ENCODE results near the gene ZDHHC9. TPM values are rescaled to one million over a fixed set of nuclear protein-coding genes. Genes with fewer than 3 reads are reported as not detected.

The ZDHHC9 gene
- total and polyA plus RNA-seq, 2 donors (not counting 1 experiment from before 2014, with no cell fraction given): 1.3 to 6.1 TPM

- intact Hi-C loops (cut with micrococcal nuclease): no loop called here
- H3K36me3 ChIP-seq (replicated peaks in 1 of 2; ENCODE audit: control extremely low read depth in 1 of 2, control insufficient read depth in 1 of 2, extremely low read depth in 1 of 2, insufficient read depth in 2 of 2, low read length in 1 of 2): peaks cover 2 to 4% of the 10 kb centered on the region in 2 experiments
- TF ChIP-seq EZH2 (IDR thresholded peaks at IDR 0.05; ENCODE audit: borderline replicate concordance, insufficient read depth, low read depth, low read length, poor library complexity, severe bottlenecking): no peak
- TF ChIP-seq CTCF (IDR thresholded peaks at IDR 0.05): no peak
- ATAC-seq (ENCODE audit: low read depth) (no peak), DNase-seq (no peak)
- Mint-ChIP-seq H3K27ac (no peak overlapping the region), H3K27me3 (no peaks in the 10 kb centered on the region), H3K9me3 (ENCODE audit: insufficient read depth) (no peaks in the 10 kb centered on the region), H3K4me1 (peaks cover 2% of the 10 kb centered on the region), H3K4me3 (no peak overlapping the region)
- WGBS (ENCODE audit: insufficient coverage): no CpG with 5 or more reads among the region's 1 CpG
- no peak overlapping the region for H2AFZ ChIP-seq (ENCODE audit: insufficient read depth, low read depth, low read length, poor library complexity, severe bottlenecking)
- ChIA-PET POLR2A (no interaction called here), CTCF (no interaction called here)
- H3K79me2 ChIP-seq (ENCODE audit: control insufficient read depth, insufficient read depth, low read length): no peaks in the 10 kb centered on the region
- no peak overlapping the region for H3K4me3 ChIP-seq (ENCODE audit: control extremely low read depth in 1 of 5, extremely low read depth in 1 of 5, insufficient read depth in 1 of 5, low read depth in 2 of 5, low read length in 4 of 5)
- no peaks in the 10 kb centered on the region for H4K20me1 ChIP-seq (ENCODE audit: control insufficient read depth, insufficient read depth, low read length, poor library complexity, severe bottlenecking)
- H3K27me3 ChIP-seq (replicated peaks in 1 of 4; ENCODE audit: control extremely low read depth in 1 of 4, control insufficient read depth in 3 of 4, insufficient read depth in 4 of 4, low read length in 3 of 4): no peaks in the 10 kb centered on the region
- H3K9me3 ChIP-seq (ENCODE audit: control extremely low read depth in 1 of 3, control insufficient read depth in 2 of 3, insufficient read depth in 1 of 3, low read length in 2 of 3): no peaks in the 10 kb centered on the region
- H3K4me2 ChIP-seq (replicated peaks; ENCODE audit: low read depth, low read length, poor library complexity, severe bottlenecking): no peak overlapping the region
- no peaks in the 10 kb centered on the region for H3K4me1 ChIP-seq (ENCODE audit: control insufficient read depth in 2 of 2, insufficient read depth in 2 of 2, low read length in 2 of 2)
- H3K27ac ChIP-seq (ENCODE audit: low read length in 2 of 2): no peak overlapping the region
- H3K9ac ChIP-seq (ENCODE audit: low read length): no peak overlapping the region
Measured at GRCh38 chrX:129802863-129803262, 40.8 kb downstream of the ZDHHC9 start.

GRCh38 chrX:129800186-129800585, 43.5 kb downstream of the ZDHHC9 start:
- Histone ChIP-seq H3K9me3 (ENCODE audit: control extremely low read depth in 1 of 3, control insufficient read depth in 2 of 3, insufficient read depth in 1 of 3, low read length in 2 of 3) (no peaks in the 10 kb centered on the region), H3K4me2 (replicated peaks; ENCODE audit: low read depth, low read length, poor library complexity, severe bottlenecking) (no peak overlapping the region), H3K9ac (ENCODE audit: low read length) (no peak overlapping the region), H3K4me1 (ENCODE audit: control insufficient read depth in 2 of 2, insufficient read depth in 2 of 2, low read length in 2 of 2) (no peaks in the 10 kb centered on the region), H4K20me1 (ENCODE audit: control insufficient read depth, insufficient read depth, low read length, poor library complexity, severe bottlenecking) (peaks cover 8% of the 10 kb centered on the region), H3K4me3 (ENCODE audit: control extremely low read depth in 1 of 5, extremely low read depth in 1 of 5, insufficient read depth in 1 of 5, low read depth in 2 of 5, low read length in 4 of 5) (no peak overlapping the region), H3K79me2 (ENCODE audit: control insufficient read depth, insufficient read depth, low read length) (no peaks in the 10 kb centered on the region), H3K27me3 (replicated peaks in 1 of 4; ENCODE audit: control extremely low read depth in 1 of 4, control insufficient read depth in 3 of 4, insufficient read depth in 4 of 4, low read length in 3 of 4) (no peaks in the 10 kb centered on the region), H2AFZ (ENCODE audit: insufficient read depth, low read depth, low read length, poor library complexity, severe bottlenecking) (no peak overlapping the region), H3K36me3 (replicated peaks in 1 of 2; ENCODE audit: control extremely low read depth in 1 of 2, control insufficient read depth in 1 of 2, extremely low read depth in 1 of 2, insufficient read depth in 2 of 2, low read length in 1 of 2) (peaks cover 2 to 26% of the 10 kb centered on the region in 2 experiments), H3K27ac (ENCODE audit: low read length in 2 of 2) (no peak overlapping the region)
- intact Hi-C loops (cut with micrococcal nuclease): no loop called here
- H3K9me3 Mint-ChIP-seq (ENCODE audit: insufficient read depth): no peaks in the 10 kb centered on the region
- peaks cover 2% of the 10 kb centered on the region for H3K4me1 Mint-ChIP-seq
- no CpG with 5 or more reads among the region's 4 CpGs for WGBS (ENCODE audit: insufficient coverage)
- TF ChIP-seq CTCF (IDR thresholded peaks at IDR 0.05): no peak
- no peak for TF ChIP-seq EZH2 (IDR thresholded peaks at IDR 0.05; ENCODE audit: borderline replicate concordance, insufficient read depth, low read depth, low read length, poor library complexity, severe bottlenecking)
- H3K27ac Mint-ChIP-seq: peak overlapping the region; percentile 59
- no peaks in the 10 kb centered on the region for H3K27me3 Mint-ChIP-seq
- ATAC-seq (ENCODE audit: low read depth) (no peak), DNase-seq (no peak)
- no peak overlapping the region for H3K4me3 Mint-ChIP-seq
- CTCF ChIA-PET: interaction anchor here (0.7 to 1.3 kb wide), 3 partner anchors 13 to 44 kb away, joined by 3 read pairs; no protein-coding TSS in a partner anchor
- POLR2A ChIA-PET: interaction anchor here (0.6 to 1.7 kb wide), 2 partner anchors 122 to 163 kb away, joined by 3 to 4 read pairs; no protein-coding TSS in a partner anchor
